MM.1S (cell line): ENCODE results near the gene F3.

Experiments
- DNase-seq: peaks from one replicate; pipeline ENCODE4 v3.0.0-alpha.2; 2015
- H2AFZ ChIP-seq: fragments of 300-600 bp; sonication (generic); 2 replicates; pipeline ENCODE4 v1.6.0; 2016; ENCODE audit warnings: antibody characterized with exemption, low read length
- H3F3A ChIP-seq: fragments of 300-600 bp; sonication (generic); 2 replicates; pipeline ENCODE4 v1.6.1; 2016; ENCODE audit warnings: mild to moderate bottlenecking, antibody characterized with exemption, low read length, moderate library complexity, mixed read lengths; ENCODE audit not compliant: insufficient read depth
- H3K27ac ChIP-seq: fragments of 300-600 bp; sonication (generic); 2 replicates; pipeline ENCODE4 v1.5.1; 2016; ENCODE audit warnings: mild to moderate bottlenecking, low read length
- H3K27me3 ChIP-seq: fragments of 300-600 bp; sonication (generic); replicated peaks from 2 replicates; pipeline ENCODE4 v1.6.0; 2016; ENCODE audit warnings: low read length; ENCODE audit not compliant: insufficient read depth
- H3K36me3 ChIP-seq: fragments of 300-600 bp; sonication (generic); replicated peaks from 2 replicates; pipeline ENCODE4 v1.6.1; 2016; ENCODE audit warnings: mild to moderate bottlenecking, low read length, mixed read lengths; ENCODE audit not compliant: insufficient read depth
- H3K4me1 ChIP-seq: fragments of 300-600 bp; sonication (generic); 2 replicates; pipeline ENCODE4 v1.6.1; 2016; ENCODE audit warnings: low read length, mixed read lengths
- H3K4me2 ChIP-seq: fragments of 300-600 bp; sonication (generic); 2 replicates; pipeline ENCODE4 v1.6.0; 2016; ENCODE audit warnings: low read depth, low read length
- H3K4me3 ChIP-seq: fragments of 300-600 bp; sonication (generic); 2 replicates; pipeline ENCODE4 v1.5.1; 2016; ENCODE audit warnings: low read length, mixed read lengths
- H3K79me2 ChIP-seq: fragments of 300-600 bp; sonication (generic); 2 replicates; pipeline ENCODE4 v1.6.1; 2016; ENCODE audit warnings: mixed run types, low read length, mixed read lengths
- H3K9ac ChIP-seq: fragments of 300-600 bp; sonication (generic); 2 replicates; pipeline ENCODE4 v1.6.1; 2016; ENCODE audit warnings: low read length, mixed read lengths
- H3K9me2 ChIP-seq: fragments of 300-600 bp; sonication (generic); replicated peaks from 2 replicates; pipeline ENCODE4 v1.6.1; 2016; ENCODE audit warnings: mild to moderate bottlenecking, low read length, mixed read lengths; ENCODE audit not compliant: insufficient read depth
- H3K9me3 ChIP-seq: fragments of 300-600 bp; sonication (generic); replicated peaks from 2 replicates; pipeline ENCODE4 v1.6.1; 2016; ENCODE audit warnings: mild to moderate bottlenecking, low read length, mixed read lengths; ENCODE audit not compliant: insufficient read depth
- H4K20me1 ChIP-seq: fragments of 300-600 bp; sonication (generic); 2 replicates; pipeline ENCODE4 v1.6.1; 2016; ENCODE audit warnings: mild to moderate bottlenecking, low read length, moderate library complexity, mixed read lengths; ENCODE audit not compliant: insufficient read depth
- EZH2 ChIP-seq: fragments of 300-600 bp; sonication (generic); optimal IDR thresholded peaks from 2 replicates; pipeline ENCODE3; 2017; ENCODE audit warnings: low read depth, mild to moderate bottlenecking, antibody characterized with exemption, low read length, mixed read lengths
- EZH2phosphoT487 ChIP-seq: fragments of 300-600 bp; sonication (generic); IDR thresholded peaks from 2 replicates; pipeline ENCODE4 v1.6.1; 2018; ENCODE audit warnings: antibody characterized with exemption, low read length
- TF ChIP-seq, protein P1 (sequence below): fragments of 300-600 bp; sonication (generic); IDR thresholded peaks from 2 replicates; pipeline ENCODE4 v1.5.1; 2016; ENCODE audit warnings: antibody characterized with exemption, low read length, mixed read lengths

The F3 gene

DNA sequence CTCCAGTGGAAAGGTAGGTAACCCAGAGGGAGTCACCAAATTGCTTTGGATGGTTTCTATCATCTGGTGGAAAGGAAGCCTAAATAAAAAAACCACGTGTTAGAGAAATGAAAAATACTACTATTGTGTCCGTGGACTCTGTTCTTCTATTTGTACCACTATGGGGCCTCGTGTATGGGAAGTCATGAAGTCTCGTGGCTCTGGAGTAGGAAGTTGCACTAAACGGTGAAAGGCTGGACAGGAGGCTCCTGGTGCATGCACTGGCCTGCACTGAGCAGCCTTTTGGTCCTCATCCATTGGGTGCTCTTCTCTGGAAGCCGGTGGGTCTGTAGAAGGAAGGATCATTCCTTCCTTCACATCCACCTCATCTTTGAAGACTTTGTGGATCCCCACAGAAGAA is 17.0 kb downstream of the F3 start:
- Histone ChIP-seq H3K27ac (no peak overlapping the region), H2AFZ (no peak overlapping the region), H3K4me3 (no peak overlapping the region), H3F3A (no peaks in the 10 kb centered on the region), H3K36me3 (no peaks in the 10 kb centered on the region), H3K9me2 (no peaks in the 10 kb centered on the region), H3K27me3 (no peaks in the 10 kb centered on the region), H4K20me1 (no peaks in the 10 kb centered on the region), H3K4me2 (no peak overlapping the region), H3K4me1 (no peaks in the 10 kb centered on the region), H3K9me3 (no peaks in the 10 kb centered on the region), H3K79me2 (no peaks in the 10 kb centered on the region), H3K9ac (no peak overlapping the region)
- TF ChIP-seq EZH2phosphoT487 (no peak), EZH2 (no peak)
- TF ChIP-seq, protein P1, sequence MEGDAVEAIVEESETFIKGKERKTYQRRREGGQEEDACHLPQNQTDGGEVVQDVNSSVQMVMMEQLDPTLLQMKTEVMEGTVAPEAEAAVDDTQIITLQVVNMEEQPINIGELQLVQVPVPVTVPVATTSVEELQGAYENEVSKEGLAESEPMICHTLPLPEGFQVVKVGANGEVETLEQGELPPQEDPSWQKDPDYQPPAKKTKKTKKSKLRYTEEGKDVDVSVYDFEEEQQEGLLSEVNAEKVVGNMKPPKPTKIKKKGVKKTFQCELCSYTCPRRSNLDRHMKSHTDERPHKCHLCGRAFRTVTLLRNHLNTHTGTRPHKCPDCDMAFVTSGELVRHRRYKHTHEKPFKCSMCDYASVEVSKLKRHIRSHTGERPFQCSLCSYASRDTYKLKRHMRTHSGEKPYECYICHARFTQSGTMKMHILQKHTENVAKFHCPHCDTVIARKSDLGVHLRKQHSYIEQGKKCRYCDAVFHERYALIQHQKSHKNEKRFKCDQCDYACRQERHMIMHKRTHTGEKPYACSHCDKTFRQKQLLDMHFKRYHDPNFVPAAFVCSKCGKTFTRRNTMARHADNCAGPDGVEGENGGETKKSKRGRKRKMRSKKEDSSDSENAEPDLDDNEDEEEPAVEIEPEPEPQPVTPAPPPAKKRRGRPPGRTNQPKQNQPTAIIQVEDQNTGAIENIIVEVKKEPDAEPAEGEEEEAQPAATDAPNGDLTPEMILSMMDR = no peak
- DNase-seq = no peak

DNA sequence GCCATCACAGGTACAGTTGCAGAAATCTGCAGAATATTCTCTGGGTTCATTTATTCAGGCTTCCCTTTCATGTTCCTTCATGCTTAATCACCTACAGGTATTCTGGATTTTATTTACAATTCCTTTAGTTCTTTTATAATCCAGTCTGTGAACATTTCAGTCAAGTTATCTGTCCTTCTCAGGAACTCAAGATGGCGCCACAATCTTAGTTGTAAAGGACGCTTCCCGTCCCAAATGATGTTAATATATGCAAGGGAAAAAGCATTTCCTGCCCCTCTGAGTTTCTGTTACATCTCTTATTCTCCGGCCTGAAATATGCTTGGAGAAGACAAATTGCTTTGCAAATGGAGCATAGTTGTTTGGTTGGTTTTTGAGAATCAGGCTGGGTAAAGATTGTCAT is 19.3 kb downstream of the F3 start:
- no peak for DNase-seq
- H3K27ac ChIP-seq = no peak overlapping the region
- no peak overlapping the region for H3K4me2 ChIP-seq
- H3F3A ChIP-seq = no peaks in the 10 kb centered on the region
- no peaks in the 10 kb centered on the region for H3K9me3 ChIP-seq
- H3K9ac ChIP-seq = no peak overlapping the region
- H3K4me1 ChIP-seq = no peaks in the 10 kb centered on the region
- H3K36me3 ChIP-seq = no peaks in the 10 kb centered on the region
- H3K79me2 ChIP-seq = no peaks in the 10 kb centered on the region
- TF ChIP-seq, protein P1 = no peak
- TF ChIP-seq EZH2 (no peak), EZH2phosphoT487 (no peak)
- H3K9me2 ChIP-seq = no peaks in the 10 kb centered on the region
- H3K27me3 ChIP-seq = no peaks in the 10 kb centered on the region
- no peak overlapping the region for H3K4me3 ChIP-seq
- H4K20me1 ChIP-seq = no peaks in the 10 kb centered on the region
- H2AFZ ChIP-seq = no peak overlapping the region

DNA sequence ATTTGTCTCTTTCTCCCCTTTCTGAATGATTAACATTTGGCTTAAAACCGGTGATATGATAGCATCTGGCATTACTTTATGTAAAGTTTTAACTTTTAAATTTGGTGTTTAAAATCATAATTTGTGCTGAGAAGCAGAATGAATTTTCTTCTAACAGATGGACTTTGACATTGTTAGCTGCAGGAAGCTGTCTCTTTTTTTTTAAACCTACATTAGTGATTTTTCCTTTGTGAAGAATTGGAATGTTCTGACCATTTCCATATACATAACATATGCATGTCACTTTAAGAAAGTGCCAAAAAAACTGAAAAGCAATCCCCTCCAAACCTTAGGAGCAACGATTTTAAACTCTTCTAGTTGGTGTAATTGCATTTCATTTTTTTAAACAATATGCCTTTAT is 22.2 kb downstream of the F3 start:
- no peaks in the 10 kb centered on the region for H3K9me2 ChIP-seq
- H4K20me1 ChIP-seq = no peaks in the 10 kb centered on the region
- TF ChIP-seq EZH2phosphoT487 (no peak), EZH2 (no peak)
- TF ChIP-seq, protein P1 = no peak
- H3K79me2 ChIP-seq = no peaks in the 10 kb centered on the region
- H3K27me3 ChIP-seq = no peaks in the 10 kb centered on the region
- no peak overlapping the region for H2AFZ ChIP-seq
- H3K9me3 ChIP-seq = no peaks in the 10 kb centered on the region
- no peak overlapping the region for H3K4me2 ChIP-seq
- H3K4me1 ChIP-seq = no peaks in the 10 kb centered on the region
- H3K9ac ChIP-seq = no peak overlapping the region
- H3K4me3 ChIP-seq = no peak overlapping the region
- H3F3A ChIP-seq = no peaks in the 10 kb centered on the region
- H3K27ac ChIP-seq = no peak overlapping the region
- H3K36me3 ChIP-seq = no peaks in the 10 kb centered on the region
- no peak for DNase-seq
